ENCODE measurements around the gene TRAF3IP1.

Gene TRAF3IP1

GRCh38 chr2:238408615-238409340 lies 88.5 kb downstream of the TRAF3IP1 start:
- DNase-seq (ENCODE audit: low read depth in 2 of 2): no peak

DNA sequence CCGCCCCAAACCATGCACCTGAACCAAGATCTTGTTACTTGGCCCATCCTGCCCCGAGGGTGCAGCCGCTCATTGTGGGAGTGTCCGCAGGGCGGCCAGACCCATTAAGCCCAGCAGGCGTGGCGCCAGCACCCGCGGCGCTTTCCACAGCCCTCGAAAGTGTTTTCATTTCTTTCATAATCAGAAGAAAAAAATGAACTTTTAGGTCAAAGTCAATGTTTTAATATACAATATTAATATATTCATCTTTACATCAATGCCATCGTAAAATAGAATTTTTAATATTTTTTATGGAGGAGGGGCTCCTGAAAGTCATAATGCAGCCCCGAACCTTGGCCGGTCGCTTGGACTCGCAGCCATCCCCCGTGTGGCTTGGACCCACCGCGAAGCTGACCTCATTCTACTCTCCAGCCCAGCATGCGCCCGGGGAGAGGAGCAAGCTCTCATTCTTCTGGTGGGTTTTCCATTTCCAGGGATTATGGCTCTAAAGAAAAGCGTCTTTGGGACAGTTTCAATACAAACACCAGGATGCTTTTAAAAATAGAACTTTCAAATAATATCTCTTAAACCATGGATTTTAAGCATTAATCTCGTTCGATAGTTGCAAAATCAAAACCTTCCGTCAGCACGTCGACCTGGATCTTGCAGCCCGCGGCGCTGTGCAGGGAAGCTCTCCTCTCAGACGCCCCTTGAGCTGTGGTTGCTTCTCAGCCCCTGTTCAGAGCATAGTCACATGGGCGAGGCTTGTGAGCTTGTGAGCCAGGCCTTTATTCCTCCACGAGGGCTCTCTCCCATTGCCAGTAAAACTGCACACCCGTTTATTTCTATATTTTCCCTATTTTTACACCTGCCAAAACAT lies 89.3 kb downstream of the TRAF3IP1 start:
- no peak for DNase-seq (ENCODE audit: low read depth in 2 of 2)

DNA sequence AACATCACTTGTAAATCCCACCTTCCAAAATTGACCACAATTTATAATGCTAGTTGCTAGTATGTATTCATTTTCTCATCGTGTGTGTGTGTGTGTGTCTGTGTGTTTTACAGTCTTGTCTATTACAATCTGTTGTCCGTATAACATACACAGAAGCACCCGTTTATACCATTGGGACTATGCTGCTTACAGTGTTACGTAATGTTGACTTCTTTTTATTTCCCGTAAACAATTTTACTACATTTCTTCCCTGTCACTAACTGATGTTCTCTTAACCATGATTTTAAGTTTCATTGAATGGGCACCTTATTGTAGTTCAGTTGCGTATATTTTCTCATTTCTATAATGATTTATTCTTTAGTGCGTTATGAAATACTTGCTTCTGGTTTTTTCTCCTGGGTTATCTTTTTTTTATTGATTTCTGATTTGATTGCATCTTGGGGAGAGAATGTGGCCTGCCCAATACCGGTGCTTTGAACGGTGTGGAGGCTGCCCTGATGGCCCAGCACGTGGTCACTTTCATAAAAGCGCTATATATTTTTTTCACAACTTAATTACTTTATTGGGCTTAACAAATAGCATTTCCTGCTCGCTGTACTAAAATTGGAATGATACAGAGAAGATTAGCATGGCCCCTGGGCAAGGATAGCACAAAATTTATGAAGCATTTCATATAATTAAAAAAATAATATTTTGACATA lies 91.9 kb downstream of the TRAF3IP1 start:
- DNase-seq (ENCODE audit: low read depth in 2 of 2): no peak

DNA sequence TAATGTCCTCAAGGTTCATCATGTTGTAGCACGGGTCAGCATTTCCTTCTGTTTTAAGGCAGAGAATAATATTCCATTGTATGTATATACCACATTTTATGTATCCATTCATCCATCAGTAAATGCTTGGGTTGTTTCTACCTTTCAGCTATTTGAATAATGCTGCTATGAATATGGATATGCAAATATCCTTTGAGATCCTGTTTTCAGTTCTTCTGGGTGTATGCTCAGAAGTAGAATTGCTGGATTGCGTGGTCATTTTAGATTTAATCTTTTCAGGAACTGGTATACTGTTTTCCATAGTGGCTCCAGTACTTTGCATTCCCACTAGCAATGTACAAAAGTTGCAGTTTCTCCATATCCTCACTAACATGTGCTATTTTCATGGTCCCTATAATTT lies 93.0 kb downstream of the TRAF3IP1 start:
- DNase-seq (ENCODE audit: low read depth in 2 of 2): no peak

DNA sequence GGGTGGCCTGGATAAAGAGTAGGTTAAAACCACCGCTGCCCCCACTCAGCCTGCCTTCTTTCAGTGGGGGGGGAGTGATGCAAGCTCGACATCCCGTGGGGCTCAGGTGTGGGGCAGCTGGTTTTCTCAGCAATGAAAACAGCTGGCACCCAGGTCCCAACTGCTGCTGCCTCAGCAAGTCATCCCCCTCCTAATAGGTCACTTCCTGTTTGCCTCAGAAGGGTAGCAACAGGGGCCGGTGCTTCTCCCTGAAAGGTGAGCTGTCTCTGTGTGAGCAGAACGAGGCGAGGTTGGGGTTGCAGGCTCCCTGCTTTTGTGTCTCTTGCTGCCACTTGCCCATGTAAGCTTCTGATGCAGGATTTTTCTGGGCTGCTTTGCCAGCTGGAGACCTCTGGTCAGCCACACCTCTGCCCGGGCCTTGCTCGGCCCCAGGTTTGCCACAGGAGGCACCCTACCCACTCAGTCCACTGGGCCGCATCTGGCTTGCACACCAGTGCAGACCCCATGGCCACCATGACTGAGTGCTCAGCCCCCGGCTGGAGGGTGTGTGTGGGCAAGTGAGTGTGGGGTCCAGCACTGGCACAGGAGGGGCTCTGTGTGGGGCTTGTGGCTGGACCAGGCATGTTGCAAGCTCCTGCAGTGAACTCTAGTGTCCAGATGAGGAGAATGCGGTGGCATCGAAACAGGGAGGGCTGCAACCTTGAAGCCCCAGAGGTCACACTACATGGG lies 94.9 kb downstream of the TRAF3IP1 start:
- DNase-seq (ENCODE audit: low read depth in 2 of 2): no peak

- DNase-seq (ENCODE audit: low read depth in 2 of 2): no peak
These were observed 95.6 kb downstream of the TRAF3IP1 start for GRCh38 chr2:238415893-238416292.

- no peak for DNase-seq (ENCODE audit: low read depth in 2 of 2)
These were observed 98.1 kb downstream of the TRAF3IP1 start for GRCh38 chr2:238418196-238418998.

GRCh38 chr2:238418999-238419546 lies 98.8 kb downstream of the TRAF3IP1 start:
- DNase-seq (ENCODE audit: low read depth in 2 of 2): no peak

- no peak for DNase-seq (ENCODE audit: low read depth in 2 of 2)
These were observed 100.1 kb downstream of the TRAF3IP1 start for GRCh38 chr2:238420442-238420841.

DNA sequence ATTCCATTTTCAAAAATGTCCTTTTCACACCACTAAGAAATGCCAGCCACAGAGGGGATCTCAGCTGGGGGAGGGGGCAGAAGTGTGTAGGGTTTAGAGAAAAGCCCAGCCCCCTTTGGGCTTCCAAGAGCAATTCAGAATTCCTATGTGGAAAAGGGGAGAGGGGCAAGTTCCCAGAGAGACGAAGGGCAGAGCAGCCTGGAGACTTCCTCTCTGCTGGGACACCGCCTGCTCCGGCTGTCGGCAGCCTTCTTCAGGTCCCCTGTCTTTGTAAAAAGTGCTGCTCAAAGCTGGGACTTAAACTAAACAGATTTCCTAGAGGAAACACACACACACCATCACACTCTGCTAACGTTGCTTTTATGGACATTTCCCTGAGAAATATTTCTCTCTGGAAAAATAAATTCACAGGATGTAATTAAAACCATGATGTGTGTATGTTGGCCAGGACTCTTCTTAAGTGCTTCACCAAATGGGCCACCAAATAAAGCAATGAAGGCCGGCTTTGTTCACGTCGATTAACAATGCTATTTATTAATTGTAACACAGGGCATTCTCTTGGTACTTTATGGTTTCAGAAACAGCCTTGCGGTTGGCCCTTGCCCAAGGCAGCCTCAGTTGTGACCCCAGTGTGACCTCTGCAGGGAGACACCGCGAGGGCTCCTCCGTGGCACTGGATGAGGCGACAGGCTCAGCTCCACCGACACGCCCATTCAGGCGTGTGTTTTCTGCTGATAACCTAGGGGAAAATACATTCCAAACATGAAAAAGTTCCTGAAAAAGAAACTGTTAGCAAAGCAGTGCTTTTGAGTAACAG lies 100.8 kb downstream of the TRAF3IP1 start:
- DNase-seq (ENCODE audit: low read depth in 2 of 2): no peak

DNA sequence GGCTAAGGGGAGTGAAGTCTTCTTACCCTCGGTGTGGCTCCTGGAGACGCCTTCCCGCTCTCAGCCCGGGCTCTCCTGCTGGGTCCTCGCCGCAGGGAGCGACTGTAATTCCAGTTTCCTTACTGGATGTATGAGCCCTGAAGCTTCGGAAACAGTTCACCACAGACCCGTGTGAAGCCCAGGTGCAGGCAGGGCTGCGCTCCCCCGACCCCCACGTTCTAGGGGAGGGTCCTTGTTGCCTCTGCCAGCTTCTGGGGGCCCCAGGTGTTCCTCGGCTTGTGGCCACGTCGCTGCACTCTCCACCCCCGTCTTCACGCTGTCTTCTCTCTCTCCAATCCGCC lies 101.3 kb downstream of the TRAF3IP1 start:
- no peak for DNase-seq (ENCODE audit: low read depth in 2 of 2)

DNA sequence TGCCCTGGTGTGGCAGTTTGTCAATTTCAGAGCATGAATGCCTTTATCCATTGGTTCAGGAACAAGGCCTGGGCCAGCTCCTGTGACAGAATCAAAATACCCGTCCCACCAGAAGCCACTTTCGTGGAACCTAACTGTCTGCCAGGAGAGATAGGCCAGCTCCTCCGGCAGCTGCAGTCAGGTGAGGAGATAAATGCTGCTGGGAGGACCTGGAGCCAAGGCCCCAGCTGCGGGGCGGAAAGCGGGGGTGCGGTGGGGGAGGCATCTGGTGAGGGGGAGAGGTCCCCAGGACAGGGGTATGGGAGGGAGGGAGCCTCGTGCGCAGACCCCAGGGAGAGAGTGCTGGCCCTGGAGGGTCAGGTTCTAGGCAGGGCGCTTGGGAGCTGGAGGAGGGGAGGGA lies 102.0 kb downstream of the TRAF3IP1 start:
- no peak for DNase-seq (ENCODE audit: low read depth in 2 of 2)

GRCh38 chr2:238422940-238423339 lies 102.6 kb downstream of the TRAF3IP1 start:
- DNase-seq (ENCODE audit: low read depth in 2 of 2): no peak

DNA sequence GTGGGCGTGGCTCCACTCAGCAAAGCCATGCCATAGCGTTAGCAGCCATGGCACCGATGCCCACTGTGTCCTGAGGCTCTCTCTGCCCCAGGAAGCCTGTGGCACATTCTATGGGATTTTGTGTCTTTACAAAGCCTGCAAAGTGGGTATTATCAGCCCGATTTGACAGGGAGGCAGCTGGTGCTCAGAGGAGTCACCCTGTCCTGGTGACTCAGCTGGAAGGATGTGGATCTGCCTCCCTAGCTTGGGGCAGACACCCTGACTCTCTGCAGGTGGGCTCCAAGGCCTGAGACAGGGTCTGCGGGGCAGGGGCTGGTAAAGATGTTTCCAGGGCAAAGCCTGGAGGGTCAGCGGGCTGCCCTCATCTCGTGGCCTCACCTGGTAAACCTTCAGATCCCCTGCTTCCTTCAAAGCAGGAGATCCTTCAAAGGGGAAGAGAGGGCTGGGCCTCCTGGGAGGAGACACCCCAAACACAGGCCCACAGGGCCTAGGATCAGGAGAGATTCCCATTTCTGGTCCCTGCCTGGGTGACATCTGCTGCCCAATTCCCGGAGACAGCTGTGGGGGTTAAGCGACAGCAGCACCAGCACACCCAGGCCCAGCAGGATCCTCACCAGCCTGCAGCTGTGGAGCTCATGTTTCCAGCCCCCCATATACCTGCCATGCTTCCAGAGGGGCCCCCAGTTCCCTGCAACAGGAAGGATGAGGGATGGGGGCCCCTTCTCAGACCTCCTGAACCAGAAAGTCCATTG lies 103.4 kb downstream of the TRAF3IP1 start:
- DNase-seq (ENCODE audit: low read depth in 2 of 2): no peak

DNA sequence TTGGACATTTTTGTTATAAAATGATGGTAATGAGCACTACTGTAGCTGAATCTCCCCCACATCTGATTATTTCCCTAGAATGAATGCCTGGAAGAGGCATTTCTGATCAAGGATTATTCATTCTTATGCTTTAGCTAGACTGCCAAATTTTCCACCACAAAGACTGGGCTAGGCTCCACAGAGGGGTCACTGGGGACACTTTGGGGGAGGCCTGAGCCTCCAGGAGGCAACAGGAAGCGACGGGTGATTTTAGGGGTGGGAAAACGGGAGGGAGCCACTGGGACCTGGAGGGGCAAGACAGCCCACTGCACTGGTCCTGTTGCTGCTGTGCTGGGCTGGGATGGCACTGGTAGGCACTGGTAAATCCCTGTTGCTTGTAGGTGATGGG lies 104.0 kb downstream of the TRAF3IP1 start:
- no peak for DNase-seq (ENCODE audit: low read depth in 2 of 2)

- DNase-seq (ENCODE audit: low read depth in 2 of 2): no peak
These were observed 105.2 kb downstream of the TRAF3IP1 start for GRCh38 chr2:238425505-238425978.

- no peak for DNase-seq (ENCODE audit: low read depth in 2 of 2)
These were observed 105.8 kb downstream of the TRAF3IP1 start for GRCh38 chr2:238425979-238426567.

DNA sequence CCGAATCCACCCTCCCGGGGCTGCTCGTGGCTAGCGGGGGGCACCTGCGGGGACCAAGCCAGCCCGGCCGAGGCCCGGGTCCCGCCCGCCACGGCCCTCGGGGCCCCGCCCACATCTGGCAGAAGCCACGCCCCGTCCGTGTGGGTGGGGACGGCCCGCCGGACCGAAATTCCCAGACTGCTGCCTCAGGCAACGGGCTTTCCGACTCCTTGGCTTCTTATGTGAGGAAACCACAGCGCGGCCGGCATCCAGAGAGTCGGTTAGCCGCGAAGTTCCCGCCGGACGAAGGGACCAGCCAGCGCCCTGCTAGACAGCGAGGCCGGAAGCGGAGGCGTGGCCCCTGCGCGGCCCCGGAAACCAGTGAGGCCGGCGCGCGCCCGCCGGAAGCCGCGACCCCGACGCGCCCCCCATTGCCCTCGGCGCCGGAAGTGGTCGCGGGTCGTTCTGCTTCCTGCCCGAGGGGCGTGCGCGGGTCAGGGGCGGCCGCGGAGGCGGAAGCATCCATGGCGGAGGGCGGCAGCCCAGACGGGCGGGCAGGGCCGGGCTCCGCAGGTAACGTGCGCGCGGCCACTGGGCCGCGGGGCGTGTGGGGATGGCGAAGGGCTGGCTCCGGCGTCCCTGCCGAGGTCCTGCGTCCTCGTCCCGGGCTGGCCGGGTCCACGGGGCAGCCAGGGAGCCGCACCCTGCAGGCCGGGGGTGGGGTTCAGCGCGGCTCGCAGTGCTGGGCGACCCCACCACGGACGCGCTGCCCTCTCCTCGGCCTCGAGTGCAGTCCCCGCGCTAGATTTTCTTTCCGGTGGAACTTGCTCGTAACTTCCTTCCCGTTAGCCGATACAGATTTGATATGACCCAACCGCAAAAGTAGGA lies 106.5 kb downstream of the TRAF3IP1 start, which contains the start of gene ASB1:
TSS of gene ASB1 (plus strand) at position 360 of the 867 bp plus-strand sequence. CDS start at position 504, 144 bp downstream.
- peak; percentile 52 to 69 for DNase-seq (ENCODE audit: low read depth in 2 of 2)
